Fibroblast of lung (primary cell): ENCODE results near the gene TRA2B.
"Not testable (repeated sequence)": the region's sequence is repeated elsewhere in the genome, so short reads cannot be mapped to it uniquely, and the experiment has no call there.

ENCODE experiments used
- EZH2 ChIP-seq: IDR thresholded peaks from 2 replicates; pipeline ENCODE4 v1.5.1; 2012; ENCODE audit warnings: low read length, control low read depth, mild to moderate bottlenecking; ENCODE audit errors: missing control alignments
- TF ChIP-seq, protein P1 (sequence below), 2 donors: IDR thresholded peaks in 1 of 2; conservative IDR thresholded peaks in 1 of 2; 1 replicate in 1 of 2; 2 replicates in 1 of 2; pipeline ENCODE4 v1.5.1; 2011 to 2012; ENCODE audit warnings: low read length in 2 of 2, control low read depth in 1 of 2, inconsistent platforms in 1 of 2, low read depth in 1 of 2, mild to moderate bottlenecking in 1 of 2

- TF ChIP-seq, protein P1, sequence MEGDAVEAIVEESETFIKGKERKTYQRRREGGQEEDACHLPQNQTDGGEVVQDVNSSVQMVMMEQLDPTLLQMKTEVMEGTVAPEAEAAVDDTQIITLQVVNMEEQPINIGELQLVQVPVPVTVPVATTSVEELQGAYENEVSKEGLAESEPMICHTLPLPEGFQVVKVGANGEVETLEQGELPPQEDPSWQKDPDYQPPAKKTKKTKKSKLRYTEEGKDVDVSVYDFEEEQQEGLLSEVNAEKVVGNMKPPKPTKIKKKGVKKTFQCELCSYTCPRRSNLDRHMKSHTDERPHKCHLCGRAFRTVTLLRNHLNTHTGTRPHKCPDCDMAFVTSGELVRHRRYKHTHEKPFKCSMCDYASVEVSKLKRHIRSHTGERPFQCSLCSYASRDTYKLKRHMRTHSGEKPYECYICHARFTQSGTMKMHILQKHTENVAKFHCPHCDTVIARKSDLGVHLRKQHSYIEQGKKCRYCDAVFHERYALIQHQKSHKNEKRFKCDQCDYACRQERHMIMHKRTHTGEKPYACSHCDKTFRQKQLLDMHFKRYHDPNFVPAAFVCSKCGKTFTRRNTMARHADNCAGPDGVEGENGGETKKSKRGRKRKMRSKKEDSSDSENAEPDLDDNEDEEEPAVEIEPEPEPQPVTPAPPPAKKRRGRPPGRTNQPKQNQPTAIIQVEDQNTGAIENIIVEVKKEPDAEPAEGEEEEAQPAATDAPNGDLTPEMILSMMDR (conservative IDR thresholded peaks at IDR 0.05 in 1 of 2, IDR thresholded peaks at IDR 0.05 in 1 of 2; ENCODE audit: low read depth in 1 of 2, low read length in 2 of 2): not testable (repeated sequence)
- TF ChIP-seq EZH2: not testable (repeated sequence)
Observed at GRCh38 chr3:185910322-185911075, 27.3 kb downstream of the TRA2B start.
